ENCODE results near the gene CPSF3.

- TF ChIP-seq EZH2 (IDR thresholded peaks at IDR 0.05; ENCODE audit: borderline replicate concordance, low read depth, low read length, poor library complexity, severe bottlenecking) (no peak), CTCF (conservative IDR thresholded peaks at IDR 0.05; ENCODE audit: low read depth, low read length) (no peak)
Measured at GRCh38 chr2:9477914-9478313, 54.5 kb downstream of the CPSF3 start.
